OCI-M2 (cell line): Measurements from ENCODE around the gene DAND5.

Source experiments
- DNase-seq: peaks from one replicate; lab custom pipeline; 2025; ENCODE audit not compliant: unreplicated experiment; lab: John Stamatoyannopoulos, UW

DAND5 gene

DNA sequence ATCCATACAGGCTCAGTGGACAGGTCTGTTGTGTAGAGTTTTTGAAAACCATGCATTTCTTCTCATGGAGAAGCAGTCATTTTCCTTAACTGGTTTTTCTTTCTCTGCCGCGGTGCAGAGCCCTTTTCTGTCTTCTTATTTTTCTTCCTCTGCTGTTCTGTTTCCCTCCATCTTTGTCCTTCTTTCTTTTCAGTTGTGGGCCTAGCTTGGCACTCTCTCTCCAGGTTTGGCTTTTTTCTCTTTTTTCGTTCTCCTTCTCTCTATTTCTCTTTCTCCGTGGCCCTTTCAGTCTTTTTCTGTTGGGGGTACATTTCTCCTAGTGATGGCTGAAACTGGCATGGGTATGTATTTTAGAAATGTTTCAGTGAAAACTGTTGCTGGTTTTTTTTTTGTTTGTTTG, 50.0 kb downstream of the DAND5 start:
- DNase-seq = no peak

GRCh38 chr19:13020002-13020414, 50.6 kb downstream of the DAND5 start:
- no peak for DNase-seq

DNA sequence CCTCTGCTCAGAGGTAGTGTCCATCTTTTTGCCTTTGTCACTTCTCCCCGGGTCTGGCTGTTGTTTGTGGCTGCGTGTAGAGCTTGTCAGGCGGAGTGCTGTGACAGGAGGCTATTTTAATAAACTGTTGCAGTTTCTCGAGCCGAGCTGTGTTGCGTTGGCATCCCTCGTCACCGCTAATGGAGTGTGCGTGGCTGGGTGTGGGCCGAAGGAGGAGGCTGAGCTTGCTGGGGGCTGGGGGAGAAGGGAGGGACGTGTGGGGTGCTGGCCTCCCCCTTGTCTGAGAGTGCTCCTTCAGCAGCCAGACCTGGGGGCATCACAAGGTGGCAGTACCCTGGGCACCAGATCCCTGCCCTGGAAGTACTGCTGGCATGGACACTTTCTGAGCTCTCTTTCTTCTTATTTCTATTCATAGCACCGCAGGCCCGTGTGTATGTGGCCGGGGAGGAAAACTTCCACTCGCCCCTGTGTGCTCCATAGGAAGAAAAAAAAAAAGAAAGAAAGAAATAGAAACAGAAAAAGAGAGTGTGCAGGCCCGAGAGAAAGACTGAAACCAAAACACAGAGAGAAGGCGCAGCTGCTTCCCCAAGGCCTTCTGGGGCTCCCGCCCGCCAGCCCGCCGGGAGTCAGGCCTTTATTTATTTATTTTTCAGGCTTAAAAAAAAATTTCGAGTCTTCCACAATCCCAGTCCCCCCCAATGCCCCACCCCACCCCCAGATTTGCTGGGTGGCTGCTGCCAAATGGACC, 52.9 kb downstream of the DAND5 start:
- no peak for DNase-seq

- no peak for DNase-seq
Measured at GRCh38 chr19:13022859-13023636, 53.7 kb downstream of the DAND5 start.

GRCh38 chr19:13023656-13024055, 54.3 kb downstream of the DAND5 start:
- DNase-seq = no peak
